HUES6 (cell line): ENCODE data around the gene SH3RF3.

Experiments used
- H3K27ac ChIP-seq: 2 replicates; pipeline ENCODE4 v1.7.0; 2013; ENCODE audit warnings: low read depth, mild to moderate bottlenecking, low read length, inconsistent platforms
- H3K27me3 ChIP-seq: 2 replicates; pipeline ENCODE4 v1.6.1; 2013; ENCODE audit warnings: low read length; ENCODE audit not compliant: control insufficient read depth, insufficient read depth
- H3K36me3 ChIP-seq: 2 replicates; pipeline ENCODE4 v1.6.1; 2013; ENCODE audit warnings: low read length; ENCODE audit not compliant: control insufficient read depth, insufficient read depth
- H3K4me1 ChIP-seq: 2 replicates; pipeline ENCODE4 v1.6.1; 2013; ENCODE audit warnings: low read length; ENCODE audit not compliant: control insufficient read depth, insufficient read depth
- H3K4me3 ChIP-seq: 2 replicates; pipeline ENCODE4 v1.5.1; 2013; ENCODE audit warnings: low read depth, low read length
- H3K9ac ChIP-seq: one replicate; pipeline ENCODE4 v1.6.1; 2013; ENCODE audit warnings: mild to moderate bottlenecking, low read length
- H3K9me3 ChIP-seq: 2 replicates; pipeline ENCODE4 v1.6.1; 2013; ENCODE audit warnings: low read depth, low read length; ENCODE audit not compliant: control insufficient read depth, insufficient read depth

Gene SH3RF3

DNA sequence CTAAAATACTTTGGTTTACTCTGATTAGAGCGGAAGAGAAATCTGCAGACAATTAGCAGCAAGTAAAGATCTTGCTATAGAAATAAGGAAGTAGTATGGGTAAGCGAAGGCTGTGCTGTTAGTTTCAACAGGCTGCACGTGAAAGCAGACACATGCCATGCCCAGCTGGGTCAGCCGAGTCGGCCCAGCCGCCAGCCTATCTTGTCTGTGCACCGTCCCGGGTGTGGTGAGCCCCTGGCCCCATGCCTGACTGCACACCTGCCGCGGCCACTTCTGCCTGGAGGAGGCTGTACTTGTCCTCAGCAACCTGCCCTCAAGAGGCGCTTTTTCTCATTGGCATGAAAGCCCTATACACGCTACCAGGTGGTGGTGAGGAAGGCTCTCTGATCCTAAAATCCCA is 299.3 kb downstream of the SH3RF3 start:
- H3K27ac ChIP-seq: no peak overlapping the region
- H3K4me1 ChIP-seq: no peaks in the 10 kb centered on the region
- H3K9me3 ChIP-seq: no peaks in the 10 kb centered on the region
- H3K9ac ChIP-seq: no peak overlapping the region
- H3K4me3 ChIP-seq: no peak overlapping the region
- no peaks in the 10 kb centered on the region for H3K36me3 ChIP-seq
- no peaks in the 10 kb centered on the region for H3K27me3 ChIP-seq

DNA sequence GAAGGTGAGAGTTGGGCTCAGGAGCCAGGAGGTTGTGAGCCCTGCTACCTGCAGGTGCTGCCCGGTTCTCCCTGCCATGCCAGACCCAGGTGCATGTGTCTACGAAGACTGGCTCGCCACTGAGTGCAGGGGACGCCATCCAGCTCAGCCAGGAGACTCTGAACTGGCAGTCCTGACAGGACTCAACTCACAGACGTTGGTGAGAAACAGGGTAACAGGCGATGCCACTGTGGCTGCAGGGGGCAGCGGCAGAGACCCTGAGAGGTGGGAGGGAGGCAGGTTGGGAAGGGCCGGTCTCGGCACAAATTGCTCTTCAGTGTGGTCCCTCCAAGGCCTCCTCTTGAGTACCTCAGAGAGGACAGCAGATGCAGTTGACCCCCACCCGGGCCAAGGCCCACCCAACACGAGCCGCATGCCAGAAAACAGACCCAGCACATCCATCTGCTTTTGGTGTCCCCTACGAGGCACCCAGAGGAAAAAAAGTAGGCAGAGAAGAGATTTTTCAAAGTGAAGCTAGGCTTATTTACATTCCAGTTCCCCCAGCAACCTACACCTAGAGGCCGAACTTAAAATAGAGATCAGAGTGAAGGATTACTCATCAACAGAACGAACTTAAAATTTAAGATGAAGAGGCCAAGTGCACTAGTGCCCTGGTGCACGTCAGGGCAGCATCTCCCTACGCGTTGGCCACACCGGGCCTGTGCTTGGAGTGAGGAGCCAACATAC is 300.0 kb downstream of the SH3RF3 start:
- Histone ChIP-seq H3K27me3 (no peaks in the 10 kb centered on the region), H3K27ac (no peak overlapping the region), H3K9me3 (no peaks in the 10 kb centered on the region), H3K4me3 (no peak overlapping the region), H3K9ac (no peak overlapping the region), H3K4me1 (no peaks in the 10 kb centered on the region), H3K36me3 (no peaks in the 10 kb centered on the region)

DNA sequence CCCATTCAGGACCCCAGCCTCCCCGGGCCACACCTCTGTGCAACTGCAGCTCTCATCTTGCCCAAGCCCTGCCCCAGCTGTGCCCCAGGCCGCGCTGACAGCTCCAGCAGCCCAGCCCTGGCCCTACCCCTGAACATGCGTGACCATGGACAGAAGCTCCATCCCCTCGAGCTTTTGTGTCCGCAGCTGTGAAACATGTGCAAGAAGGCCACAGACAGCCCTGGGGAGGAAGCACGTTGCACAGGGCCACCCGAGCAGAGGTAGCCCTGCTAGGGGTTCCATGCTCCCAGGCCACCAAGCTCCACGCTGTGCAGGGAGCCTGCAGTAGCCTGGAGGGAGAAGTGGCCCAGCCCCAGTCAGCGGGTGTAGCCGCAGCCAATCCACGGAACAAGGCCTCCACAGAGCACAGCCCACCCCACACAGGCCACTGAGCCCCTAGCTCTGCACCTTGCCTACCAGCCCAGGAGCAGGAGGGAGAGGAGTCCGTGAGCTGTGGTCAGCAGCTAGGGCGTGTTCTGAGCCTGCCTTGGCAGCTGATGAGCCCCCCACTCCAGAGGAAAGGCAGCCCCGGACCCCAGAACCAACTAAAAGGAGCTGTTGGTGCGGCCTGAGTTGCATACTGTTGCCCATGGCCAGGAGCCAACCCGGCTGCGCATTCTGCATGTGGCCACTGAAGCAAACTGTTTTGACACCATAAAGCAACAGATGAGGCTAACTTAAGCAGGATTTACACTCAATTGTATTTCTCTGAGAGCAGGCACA is 300.7 kb downstream of the SH3RF3 start:
- Histone ChIP-seq H3K27me3 (no peaks in the 10 kb centered on the region), H3K9me3 (no peaks in the 10 kb centered on the region), H3K27ac (no peak overlapping the region), H3K36me3 (no peaks in the 10 kb centered on the region), H3K9ac (no peak overlapping the region), H3K4me1 (no peaks in the 10 kb centered on the region), H3K4me3 (no peak overlapping the region)

DNA sequence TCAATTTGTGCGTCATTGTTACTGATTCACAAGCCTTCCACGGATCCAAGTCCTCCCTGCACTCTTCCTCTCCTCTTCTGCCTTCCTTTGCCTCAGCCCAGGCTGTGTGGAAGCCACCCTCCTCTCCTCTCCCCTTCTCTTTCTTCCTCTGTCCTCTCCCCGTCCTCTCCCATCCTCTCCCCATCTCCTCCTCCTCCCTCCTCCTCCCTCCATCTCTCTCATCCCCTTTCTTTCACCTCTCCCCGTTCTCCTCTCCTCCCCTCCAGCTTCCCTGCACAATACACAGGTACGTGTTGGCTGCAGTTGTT is 301.3 kb downstream of the SH3RF3 start:
- H3K4me1 ChIP-seq: no peaks in the 10 kb centered on the region
- no peak overlapping the region for H3K4me3 ChIP-seq
- H3K27ac ChIP-seq: no peak overlapping the region
- no peaks in the 10 kb centered on the region for H3K9me3 ChIP-seq
- no peak overlapping the region for H3K9ac ChIP-seq
- no peaks in the 10 kb centered on the region for H3K27me3 ChIP-seq
- H3K36me3 ChIP-seq: no peaks in the 10 kb centered on the region

DNA sequence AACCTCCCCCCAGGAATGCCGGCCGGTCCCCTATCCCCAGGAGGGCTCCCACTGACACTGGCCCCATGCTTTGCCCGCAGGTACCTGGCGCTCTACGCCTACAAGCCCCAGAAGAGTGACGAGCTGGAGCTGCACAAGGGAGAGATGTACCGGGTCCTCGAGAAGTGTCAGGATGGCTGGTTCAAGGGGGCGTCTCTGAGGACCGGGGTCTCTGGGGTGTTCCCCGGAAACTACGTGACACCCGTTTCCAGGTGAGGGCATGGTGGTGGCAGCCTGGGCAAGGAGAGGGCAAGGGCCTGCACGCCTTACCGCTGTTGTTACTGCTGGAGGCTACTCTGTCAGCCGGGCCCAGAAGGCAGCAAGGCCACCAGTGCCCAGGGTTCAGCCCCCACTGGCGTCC is 303.4 kb downstream of the SH3RF3 start:
- Histone ChIP-seq H3K9me3 (no peaks in the 10 kb centered on the region), H3K4me1 (no peaks in the 10 kb centered on the region), H3K36me3 (no peaks in the 10 kb centered on the region), H3K9ac (no peak overlapping the region), H3K27ac (no peak overlapping the region), H3K27me3 (no peaks in the 10 kb centered on the region), H3K4me3 (no peak overlapping the region)

DNA sequence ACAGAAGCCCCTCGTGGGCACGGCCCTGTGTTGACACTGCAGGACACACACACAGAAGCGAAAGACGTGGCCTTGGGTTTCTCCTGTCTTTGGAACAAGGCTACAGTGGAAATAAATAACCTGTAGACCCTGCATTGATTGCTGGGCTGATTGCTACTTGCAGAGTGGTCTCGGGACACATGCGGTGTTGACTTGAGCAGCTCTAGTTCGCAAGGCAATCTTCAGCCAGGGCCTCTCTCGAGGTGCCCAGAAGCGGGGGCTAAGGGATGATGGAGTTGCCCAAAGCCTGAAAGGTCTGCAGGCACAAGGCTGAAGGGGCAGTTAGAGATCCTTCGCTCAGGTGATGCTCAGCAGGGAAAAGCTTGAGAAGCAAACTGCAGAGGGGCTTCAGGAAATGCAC is 304.5 kb downstream of the SH3RF3 start:
- Histone ChIP-seq H3K27me3 (no peaks in the 10 kb centered on the region), H3K36me3 (no peaks in the 10 kb centered on the region), H3K4me1 (no peaks in the 10 kb centered on the region), H3K9me3 (no peaks in the 10 kb centered on the region), H3K27ac (no peak overlapping the region), H3K9ac (no peak overlapping the region), H3K4me3 (no peak overlapping the region)

DNA sequence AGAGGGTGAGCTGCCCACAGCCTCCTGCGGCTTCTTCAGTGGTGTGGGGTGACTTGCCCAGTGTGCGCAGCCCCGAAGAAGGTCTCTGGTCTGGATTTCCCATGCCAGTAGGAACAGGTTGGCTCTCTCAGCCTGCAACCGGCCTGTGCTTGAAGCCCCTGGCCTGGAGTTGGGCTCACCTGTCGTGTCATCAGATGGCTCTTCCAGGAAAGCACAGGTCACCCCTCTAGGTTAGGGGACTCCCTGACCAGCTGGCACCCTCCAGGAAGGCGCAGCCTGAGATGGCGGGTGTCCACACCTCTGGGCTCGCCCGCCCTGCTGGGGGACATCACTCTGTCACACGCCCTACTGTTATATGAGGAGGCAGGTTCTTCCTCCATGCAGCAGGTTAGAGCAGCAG is 304.9 kb downstream of the SH3RF3 start:
- Histone ChIP-seq H3K9me3 (no peaks in the 10 kb centered on the region), H3K27ac (no peak overlapping the region), H3K36me3 (no peaks in the 10 kb centered on the region), H3K27me3 (no peaks in the 10 kb centered on the region), H3K4me3 (no peak overlapping the region), H3K9ac (no peak overlapping the region), H3K4me1 (no peaks in the 10 kb centered on the region)

DNA sequence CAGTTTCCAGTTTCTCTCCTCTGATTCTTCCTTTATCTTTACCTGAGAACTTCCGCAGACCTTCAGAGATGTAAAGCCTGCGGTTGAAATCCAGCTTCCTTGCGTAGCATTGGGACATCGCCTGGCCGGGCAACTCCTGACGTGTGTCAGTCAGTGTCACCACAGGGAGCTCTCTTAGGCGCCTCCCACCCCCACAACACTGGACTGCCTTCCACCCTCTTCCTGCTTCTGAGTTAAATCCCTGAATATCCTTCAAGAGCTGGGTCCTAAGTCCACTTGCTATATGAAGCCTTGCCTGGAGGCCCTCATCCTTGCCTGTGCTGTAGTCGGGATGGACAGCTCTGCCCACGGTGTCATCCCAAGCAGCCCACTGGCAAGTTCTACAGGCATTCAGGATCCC is 305.3 kb downstream of the SH3RF3 start:
- no peak overlapping the region for H3K4me3 ChIP-seq
- no peaks in the 10 kb centered on the region for H3K27me3 ChIP-seq
- no peaks in the 10 kb centered on the region for H3K9me3 ChIP-seq
- no peaks in the 10 kb centered on the region for H3K4me1 ChIP-seq
- no peak overlapping the region for H3K27ac ChIP-seq
- H3K36me3 ChIP-seq: no peaks in the 10 kb centered on the region
- H3K9ac ChIP-seq: no peak overlapping the region

DNA sequence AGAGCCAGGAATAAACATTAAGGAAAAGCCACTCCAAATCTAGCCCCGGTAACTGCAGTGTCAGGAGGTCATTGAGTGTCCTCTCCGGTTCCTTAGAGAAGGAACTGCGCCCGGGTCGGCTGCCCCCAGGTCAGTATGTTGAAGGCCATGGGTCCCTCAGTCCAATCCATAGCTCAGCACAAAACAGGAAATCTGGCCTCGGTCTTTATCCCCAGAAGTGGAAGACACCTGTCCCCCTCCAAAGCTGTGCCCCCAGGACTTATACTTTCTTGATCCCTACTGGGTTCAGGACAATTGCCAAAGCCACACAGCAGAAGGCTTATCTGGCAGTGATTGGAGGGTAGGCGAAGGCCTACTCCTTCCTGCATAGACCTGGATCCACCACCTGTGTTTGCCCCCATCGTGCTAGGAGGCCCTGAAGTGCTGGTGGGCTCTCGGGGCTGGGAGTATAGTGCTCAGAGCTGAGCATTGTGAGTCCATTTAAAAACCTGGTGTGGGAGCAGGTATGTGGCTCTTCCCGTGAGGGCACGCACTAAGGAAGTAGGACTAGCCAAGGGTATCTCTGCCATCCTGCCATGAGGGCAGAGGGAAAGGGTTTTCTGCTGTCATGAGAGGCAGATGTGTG is 306.2 kb downstream of the SH3RF3 start:
- Histone ChIP-seq H3K27ac (no peak overlapping the region), H3K9ac (no peak overlapping the region), H3K9me3 (no peaks in the 10 kb centered on the region), H3K4me1 (no peaks in the 10 kb centered on the region), H3K36me3 (no peaks in the 10 kb centered on the region), H3K4me3 (no peak overlapping the region), H3K27me3 (no peaks in the 10 kb centered on the region)

DNA sequence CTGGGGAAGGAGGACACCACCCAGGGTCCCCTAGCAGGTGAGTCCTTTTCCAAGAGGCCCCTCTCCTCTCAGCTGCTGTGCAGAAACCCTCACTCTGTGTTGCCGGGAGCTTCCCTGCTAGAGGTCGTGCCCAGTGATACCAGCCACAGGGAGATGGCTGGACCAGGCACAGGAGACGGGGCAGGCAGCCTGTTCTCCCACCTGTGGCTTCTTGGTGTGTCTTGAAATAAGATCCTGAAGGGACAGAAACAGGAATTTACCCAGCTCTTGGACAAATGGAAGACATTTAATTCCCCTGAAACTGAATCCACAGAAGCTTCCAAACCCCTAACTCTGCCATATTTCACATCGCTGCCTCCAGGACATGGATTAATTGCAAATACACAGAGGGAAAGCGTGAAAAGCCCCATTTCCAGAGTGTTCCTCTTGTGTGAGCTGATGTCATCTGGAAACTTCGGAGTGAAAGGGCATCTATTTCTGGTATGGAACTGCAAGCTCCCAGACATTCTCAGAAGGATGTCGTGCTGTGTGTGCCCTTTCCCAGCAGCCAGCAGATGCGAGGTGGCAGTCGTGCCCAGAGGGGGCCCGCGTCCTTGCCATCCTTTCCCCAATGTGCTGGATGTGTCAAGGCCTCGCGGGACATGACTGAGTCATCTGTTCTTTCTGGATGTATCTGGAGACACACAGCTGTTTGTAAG is 307.0 kb downstream of the SH3RF3 start:
- H3K4me3 ChIP-seq: no peak overlapping the region
- H3K27ac ChIP-seq: no peak overlapping the region
- H3K36me3 ChIP-seq: no peaks in the 10 kb centered on the region
- 0 out of 2 replicates have a peak, but pooled peaks cover under 1% of the 10 kb centered on the region for H3K9me3 ChIP-seq
- H3K4me1 ChIP-seq: no peaks in the 10 kb centered on the region
- no peaks in the 10 kb centered on the region for H3K27me3 ChIP-seq
- H3K9ac ChIP-seq: no peak overlapping the region
